Measurements from ENCODE around the gene STX8. TPM values are rescaled to one million over a fixed set of nuclear protein-coding genes. Genes with fewer than 3 reads are reported as not detected.

STX8 gene
- total RNA-seq, 1 donor: 77.5 TPM

DNA sequence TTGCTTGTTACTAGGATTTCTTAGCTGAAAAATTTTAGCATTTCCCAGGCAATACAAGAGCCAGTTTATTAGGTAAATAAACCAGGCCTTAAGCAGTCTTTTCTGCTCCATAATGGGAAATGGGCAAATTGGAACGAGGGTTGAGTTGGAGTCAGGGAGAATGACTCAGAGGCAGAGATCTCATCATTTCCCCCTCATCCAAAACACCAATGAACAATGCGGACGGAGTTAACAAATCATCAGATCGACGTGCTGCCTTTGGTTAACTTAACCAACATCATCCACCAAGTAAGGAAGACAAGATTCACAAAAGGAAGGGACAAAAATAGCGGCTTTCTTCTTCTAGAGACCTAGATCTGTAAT, 243.5 kb downstream of the STX8 start:
- H3K4me3 ChIP-seq (ENCODE audit: low read depth, low read length): no peak overlapping the region
- DNase-seq (ENCODE audit: low read depth): no peak
- TF ChIP-seq, protein P1, sequence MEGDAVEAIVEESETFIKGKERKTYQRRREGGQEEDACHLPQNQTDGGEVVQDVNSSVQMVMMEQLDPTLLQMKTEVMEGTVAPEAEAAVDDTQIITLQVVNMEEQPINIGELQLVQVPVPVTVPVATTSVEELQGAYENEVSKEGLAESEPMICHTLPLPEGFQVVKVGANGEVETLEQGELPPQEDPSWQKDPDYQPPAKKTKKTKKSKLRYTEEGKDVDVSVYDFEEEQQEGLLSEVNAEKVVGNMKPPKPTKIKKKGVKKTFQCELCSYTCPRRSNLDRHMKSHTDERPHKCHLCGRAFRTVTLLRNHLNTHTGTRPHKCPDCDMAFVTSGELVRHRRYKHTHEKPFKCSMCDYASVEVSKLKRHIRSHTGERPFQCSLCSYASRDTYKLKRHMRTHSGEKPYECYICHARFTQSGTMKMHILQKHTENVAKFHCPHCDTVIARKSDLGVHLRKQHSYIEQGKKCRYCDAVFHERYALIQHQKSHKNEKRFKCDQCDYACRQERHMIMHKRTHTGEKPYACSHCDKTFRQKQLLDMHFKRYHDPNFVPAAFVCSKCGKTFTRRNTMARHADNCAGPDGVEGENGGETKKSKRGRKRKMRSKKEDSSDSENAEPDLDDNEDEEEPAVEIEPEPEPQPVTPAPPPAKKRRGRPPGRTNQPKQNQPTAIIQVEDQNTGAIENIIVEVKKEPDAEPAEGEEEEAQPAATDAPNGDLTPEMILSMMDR (IDR thresholded peaks at IDR 0.05; ENCODE audit: insufficient read depth, low read length): no peak

DNA sequence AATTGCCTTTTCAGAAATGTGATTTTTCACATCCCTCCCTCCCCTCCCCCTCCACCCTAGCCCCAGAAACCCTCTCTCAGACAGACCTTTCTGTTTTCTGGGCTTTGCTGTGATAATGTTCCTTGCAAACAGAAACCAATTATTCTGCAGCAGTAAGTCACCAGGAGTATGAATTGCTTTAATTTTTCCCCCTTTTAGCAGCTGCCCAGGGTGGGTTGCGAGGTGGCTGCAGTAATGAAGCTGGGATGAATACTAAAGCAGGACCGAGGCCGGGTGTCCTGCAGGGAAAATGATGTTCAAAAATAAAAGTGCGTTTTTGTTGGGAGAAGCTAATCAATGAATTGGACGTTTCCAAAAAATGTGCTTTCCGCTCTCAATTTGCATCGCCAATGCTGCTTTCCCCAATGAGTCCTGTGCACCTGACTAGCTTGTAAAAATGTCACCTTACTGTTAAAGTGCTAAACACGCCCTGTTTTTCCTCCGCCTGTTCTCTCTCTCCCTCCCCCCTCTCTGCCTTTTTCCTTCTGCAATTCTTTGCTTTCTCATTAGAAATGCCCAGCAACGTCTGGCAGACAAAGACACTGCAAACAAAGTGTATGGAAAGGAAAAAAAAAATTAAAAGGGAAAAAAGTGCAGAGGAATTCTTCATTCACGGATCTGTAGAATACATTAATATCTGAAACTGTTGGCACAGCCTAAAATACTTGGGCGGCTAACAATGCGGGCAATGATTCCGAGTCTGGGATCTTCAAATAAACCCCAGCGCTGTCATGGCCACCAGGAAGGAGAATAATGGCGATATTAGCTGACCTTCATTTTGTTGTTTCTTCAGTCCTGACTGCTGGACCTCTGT, 244.1 kb downstream of the STX8 start:
- TF ChIP-seq, protein P1 (IDR thresholded peaks at IDR 0.05; ENCODE audit: insufficient read depth, low read length): no peak
- DNase-seq (ENCODE audit: low read depth): no peak
- H3K4me3 ChIP-seq (ENCODE audit: low read depth, low read length): no peak overlapping the region

DNA sequence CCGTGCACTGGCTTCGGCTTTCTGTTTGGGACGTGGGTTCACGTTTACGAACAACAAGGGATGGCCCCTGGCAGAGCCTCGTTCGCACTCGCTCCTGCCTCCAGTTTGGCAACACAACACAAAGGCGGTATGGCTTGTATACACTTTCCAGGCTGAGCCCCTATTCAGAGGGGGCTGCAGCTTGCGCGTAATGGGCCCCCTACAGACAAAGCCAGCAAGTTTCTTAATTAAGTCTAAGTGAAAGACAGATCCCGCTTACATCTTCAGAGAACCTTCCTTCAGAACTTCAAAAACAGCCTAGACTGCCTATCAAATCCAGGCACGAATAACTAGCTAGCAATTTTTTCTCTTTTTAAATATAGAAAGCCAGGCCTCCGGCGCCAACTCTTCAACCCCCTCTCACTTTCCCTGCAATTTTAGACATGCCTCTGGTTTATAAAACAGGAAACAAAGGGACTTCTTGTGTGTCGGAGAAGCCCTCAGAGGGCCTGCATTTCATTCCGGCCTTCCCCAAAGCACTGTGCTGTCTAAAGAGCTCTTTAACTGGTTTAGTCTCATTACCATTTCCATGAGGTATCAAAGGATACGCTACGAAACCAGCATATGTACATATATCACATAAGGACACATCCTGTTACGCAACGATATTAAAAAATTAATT, 244.9 kb downstream of the STX8 start:
- no peak overlapping the region for H3K4me3 ChIP-seq (ENCODE audit: low read depth, low read length)
- no peak for DNase-seq (ENCODE audit: low read depth)
- TF ChIP-seq, protein P1 (IDR thresholded peaks at IDR 0.05; ENCODE audit: insufficient read depth, low read length): no peak

DNA sequence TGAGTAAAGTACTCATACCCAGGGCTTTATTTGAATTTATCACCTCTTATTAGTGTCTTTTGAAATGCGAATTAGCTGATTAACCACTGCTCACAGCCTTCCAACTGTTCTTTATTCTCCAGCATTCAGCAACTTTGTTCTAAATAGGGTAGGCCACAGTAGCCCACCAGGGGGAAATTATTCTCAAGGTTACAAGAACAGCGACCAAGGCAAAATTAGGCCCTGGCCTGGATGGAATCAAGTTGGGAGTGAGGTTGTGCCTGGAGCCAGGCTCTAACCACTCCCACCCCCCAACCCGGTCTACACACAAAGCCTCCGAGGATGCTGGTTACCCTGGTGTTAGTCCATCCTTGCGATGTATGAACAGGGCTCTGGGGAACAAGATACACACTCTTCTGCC, 245.5 kb downstream of the STX8 start:
- TF ChIP-seq, protein P1 (IDR thresholded peaks at IDR 0.05; ENCODE audit: insufficient read depth, low read length): no peak
- DNase-seq (ENCODE audit: low read depth): no peak
- H3K4me3 ChIP-seq (ENCODE audit: low read depth, low read length): no peak overlapping the region

DNA sequence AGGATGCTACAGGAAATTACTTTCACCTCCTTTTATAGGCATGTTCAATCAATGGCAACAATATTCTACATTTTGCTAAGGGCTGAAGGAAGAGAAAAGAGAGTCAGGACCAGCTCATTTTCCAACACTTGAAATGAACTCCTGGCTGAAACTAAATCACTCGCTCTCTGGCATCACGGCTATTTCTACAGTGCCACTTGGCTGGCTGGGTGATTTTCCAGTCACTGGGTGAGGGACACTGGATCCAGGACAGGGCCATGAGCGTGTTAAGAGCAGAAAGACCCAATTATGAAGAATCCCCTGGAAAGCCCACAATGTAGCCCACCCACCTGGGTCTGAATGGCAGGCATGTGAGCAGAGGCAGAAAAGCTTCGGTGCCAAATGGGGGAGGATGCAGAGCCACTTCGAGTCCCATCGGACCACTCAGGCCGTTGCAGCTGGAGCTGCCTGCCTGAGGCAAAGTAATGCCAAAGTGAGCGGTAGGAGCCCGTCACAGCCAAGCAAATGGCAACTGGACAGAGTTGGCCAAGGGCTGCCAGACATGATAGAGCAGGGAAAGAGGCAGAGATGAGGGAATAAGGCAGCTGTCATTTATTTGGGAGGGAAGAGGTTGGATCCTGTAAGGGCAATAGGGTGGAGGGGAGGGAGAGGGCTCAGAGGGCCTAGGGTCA, 246.2 kb downstream of the STX8 start:
- no peak for DNase-seq (ENCODE audit: low read depth)
- H3K4me3 ChIP-seq (ENCODE audit: low read depth, low read length): no peak overlapping the region
- TF ChIP-seq, protein P1 (IDR thresholded peaks at IDR 0.05; ENCODE audit: insufficient read depth, low read length): no peak

DNA sequence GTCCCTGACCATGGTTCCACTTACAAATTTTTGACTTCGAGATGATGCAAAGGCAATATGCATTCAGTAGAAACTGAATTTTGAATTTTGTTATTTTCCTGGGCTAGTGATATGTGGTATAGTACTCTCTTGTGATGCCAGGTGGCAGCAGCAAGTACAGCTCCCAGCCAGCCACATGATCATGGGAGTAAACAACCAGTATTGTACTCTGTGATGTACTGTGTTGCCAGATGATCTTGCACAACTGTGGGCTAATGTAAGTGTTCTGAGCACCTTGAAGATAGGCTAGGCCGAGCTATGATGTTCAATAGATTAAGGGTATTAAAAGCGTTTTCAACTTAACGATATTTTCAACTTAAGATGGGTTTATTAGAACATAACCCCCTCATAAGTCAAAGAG, 250.8 kb downstream of the STX8 start:
- TF ChIP-seq, protein P1 (IDR thresholded peaks at IDR 0.05; ENCODE audit: insufficient read depth, low read length): no peak
- no peak overlapping the region for H3K4me3 ChIP-seq (ENCODE audit: low read depth, low read length)
- DNase-seq (ENCODE audit: low read depth): peak; percentile 6
